HG03045 (cell line): ENCODE measurements around the gene DNMT3L.
"Not testable (repeated sequence)": the region's sequence is repeated elsewhere in the genome, so short reads cannot be mapped to it uniquely, and the experiment has no call there.

ENCODE experiments used
- ATAC-seq: cut with Tn5 transposase; IDR thresholded peaks from one replicate; pipeline ENCODE4 v1.9.1; 2021; ENCODE audit warnings: mild to moderate bottlenecking, moderate library complexity; ENCODE audit not compliant: unreplicated experiment

DNMT3L gene

DNA sequence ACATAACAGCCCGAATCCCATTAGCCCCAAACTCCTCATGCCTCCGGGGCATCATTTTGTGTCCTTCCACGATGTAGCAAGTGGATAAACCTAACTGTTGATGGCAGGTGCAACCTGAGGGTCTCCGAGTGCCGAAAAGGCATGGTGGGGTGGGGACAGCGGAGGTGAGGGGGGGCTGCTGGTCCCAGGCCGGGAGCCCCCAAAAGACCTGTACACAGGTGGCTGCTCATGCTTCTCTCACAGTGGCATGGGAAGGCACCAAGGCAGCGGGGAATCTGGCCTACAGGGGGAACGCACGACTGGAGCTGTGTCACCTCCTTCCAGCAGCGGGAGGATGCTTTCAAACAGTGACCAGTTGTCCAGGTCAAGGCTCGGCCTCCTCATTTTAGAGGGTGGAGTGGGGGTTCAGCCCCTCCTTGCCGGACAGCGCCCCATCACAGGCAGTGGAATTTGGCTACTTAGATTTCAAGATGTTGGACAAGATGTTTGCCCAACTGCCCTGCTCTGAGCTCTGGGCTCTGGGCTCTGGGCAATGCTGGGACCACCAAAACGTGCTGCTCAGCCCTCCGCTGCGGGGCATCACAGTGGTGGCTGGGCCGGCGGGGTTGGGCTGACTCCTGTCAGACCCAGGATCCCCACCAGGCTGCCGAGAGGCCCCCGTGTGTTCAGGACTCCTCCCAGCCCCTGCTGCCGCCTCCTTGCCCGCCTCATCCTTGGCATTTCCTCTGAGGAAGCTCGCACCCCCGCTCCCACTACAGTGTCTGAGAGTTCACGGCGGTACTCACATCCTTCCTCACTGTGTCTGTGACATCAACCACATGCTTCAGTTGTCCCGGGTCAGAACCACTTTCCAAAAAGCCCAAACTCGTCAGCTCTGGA lies 7.6 kb downstream of the DNMT3L start:
- ATAC-seq = no peak

DNA sequence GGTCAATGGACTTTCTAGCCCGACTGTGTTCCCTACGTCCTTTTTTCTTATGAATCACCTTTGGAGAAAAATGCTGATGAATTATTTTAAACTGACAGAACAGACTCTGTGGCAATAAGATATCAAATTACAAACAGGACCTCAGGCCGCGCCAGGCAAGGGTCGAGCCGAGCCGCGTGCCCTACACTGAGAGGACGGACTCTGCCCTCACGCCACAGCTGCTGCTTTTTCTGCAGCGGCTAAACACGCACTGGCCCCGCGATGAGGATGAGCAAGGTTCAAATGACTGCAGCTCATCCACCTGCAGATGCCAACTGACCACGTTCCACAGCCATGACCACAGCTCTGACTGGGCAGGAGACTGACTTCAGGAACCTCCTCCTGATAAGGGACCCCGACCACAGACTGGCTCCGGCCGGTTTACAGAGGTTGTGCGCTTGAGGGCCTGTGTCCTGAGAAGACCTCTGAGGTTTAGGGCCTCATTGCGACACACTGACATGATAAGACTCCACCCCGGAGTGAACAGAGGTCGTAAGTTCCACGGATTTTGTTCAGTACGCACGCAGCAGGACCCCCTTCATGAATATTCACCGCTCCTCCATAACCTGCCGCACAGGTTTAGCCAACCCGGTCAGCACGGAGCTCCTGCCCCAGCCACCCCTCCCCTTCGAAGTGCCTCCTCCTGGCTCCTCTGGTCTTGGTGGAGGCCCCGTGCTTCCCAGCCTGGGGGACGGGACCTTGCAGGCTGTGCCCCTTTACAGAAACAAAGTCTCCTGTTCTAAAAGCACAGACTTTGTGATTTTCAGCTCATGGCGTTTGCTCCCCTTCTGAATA lies 12.3 kb downstream of the DNMT3L start:
- not testable (repeated sequence) for ATAC-seq

- not testable (repeated sequence) for ATAC-seq
These were observed 13.8 kb downstream of the DNMT3L start for GRCh38 chr21:44247904-44248303.

DNA sequence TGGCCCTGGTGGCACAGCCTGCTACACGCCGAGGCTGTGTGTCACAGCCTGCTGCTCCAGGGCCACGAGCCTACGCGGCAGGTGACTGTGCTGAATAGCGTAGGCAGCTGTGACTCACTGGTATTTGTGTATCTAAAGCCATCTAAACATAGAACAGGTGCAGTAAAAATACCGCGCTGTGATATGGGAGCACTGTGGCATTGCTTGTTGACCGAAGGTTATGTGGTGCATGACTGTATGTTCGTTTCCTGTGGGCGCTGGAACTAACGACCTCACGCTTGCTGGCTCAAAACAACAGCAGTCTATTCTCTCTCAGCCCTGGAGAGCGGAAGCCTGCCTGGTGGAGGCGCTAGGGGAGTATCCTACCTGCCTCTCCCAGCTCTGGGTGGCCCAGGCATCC lies 17.7 kb downstream of the DNMT3L start:
- ATAC-seq = peak; percentile 35

GRCh38 chr21:44241281-44241680 lies 20.4 kb downstream of the DNMT3L start:
- peak; percentile 39 for ATAC-seq

DNA sequence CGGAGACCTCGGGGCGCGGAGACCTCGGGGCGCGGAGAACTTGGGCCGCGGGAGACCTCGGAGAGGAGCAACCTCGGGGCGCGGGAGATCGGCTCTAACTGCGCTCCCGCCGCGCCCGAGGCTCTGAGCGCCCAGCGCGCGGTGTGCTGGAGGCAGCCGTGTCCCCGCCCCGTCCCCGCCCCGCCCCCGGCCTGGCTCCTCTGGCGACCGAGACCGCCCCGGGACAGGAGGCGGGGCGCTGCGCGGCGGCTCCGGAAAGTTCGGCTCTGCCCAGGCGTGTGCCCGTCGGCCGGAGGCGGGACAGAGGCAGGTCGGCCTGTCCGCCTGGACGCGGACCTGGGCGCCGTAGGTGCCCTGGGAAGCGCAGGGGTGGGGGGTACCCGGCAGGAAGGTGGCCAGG lies 20.9 kb downstream of the DNMT3L start, which contains the start of gene ICOSLG:
ICOSLG (minus strand) TSS at position 102 of the 400 bp plus-strand sequence. CDS start 126 bp downstream, outside the sequence.
- peak; percentile 54 for ATAC-seq

DNA sequence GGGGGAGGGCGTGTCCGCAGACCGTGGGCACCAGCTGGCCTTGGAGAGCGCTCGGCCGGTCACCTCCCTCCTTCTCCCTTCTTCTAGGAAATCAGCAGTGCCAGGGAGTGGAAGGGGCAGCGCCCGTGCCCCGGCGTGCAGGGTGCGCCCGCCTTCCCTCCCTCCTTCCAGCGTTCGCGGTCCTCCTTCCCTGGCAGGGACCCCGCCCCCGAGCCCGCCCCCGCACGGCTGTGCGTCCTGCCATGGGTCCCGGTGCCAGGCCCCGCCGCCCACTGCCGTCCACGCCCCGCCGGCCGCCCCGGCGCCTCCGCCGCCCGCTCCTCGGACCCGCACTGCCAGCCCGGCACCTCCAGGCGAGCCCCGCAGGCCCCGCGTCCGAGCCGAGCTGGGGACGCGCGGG lies 21.3 kb downstream of the DNMT3L start:
- peak; percentile 14 for ATAC-seq

DNA sequence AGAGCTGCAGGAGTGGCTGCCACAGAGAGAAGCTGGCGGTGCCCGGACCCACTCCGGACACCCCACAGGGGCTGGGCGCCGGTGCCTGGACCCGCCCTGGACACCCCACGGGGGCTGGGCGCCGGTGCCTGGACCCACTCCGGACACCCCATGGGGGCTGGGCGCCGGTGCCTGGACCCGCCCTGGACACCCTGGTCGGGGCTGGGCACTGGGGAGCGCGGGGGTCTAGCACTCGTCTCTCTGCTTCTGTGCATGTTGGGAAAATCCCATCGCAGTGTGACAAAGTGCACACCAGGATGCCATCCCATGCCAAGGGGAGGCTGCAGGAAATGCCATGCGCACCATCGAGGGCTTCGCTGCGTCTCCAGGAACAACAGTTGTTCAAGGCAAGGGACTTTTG lies 32.1 kb downstream of the DNMT3L start:
- ATAC-seq = not testable (repeated sequence)

DNA sequence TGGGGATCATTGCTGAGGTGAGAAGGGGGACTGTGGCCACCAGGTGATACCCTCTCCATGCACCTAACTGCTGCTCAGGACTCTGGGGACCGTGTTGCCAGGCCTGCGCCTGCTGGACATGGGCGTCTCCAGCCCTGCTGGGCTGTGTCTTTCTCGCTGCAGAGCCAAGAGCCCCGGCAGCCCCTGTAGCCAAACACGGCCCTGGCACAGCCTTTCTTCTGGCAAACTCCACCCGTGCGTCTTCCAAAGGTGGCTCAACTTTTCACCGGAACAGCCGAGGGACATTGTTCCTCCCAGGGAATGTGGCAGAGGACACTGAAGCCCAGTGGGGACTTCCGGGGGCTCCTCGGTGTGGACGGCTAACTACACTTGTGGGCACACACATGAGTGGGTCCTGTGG lies 33.6 kb downstream of the DNMT3L start:
- not testable (repeated sequence) for ATAC-seq

DNA sequence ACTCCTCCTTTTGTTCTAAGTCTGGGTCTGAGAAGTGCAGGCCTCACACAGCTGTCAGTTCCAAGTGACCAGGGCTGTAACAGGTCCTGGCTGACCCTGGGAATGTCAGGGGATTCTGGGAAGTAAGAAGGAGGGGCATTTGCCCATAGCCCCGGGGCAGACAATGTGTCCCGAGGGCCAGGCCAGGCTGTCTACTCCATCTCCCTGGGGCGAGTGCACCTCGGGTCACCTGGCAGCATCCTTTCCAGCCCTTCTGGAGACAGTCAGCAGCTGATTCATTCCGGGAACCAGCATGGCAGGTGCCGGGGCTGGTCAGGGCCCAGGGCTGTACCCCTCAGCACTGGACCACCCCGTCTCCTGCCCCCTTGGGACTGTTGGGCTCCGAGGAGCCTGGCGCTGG lies 34.1 kb downstream of the DNMT3L start:
- not testable (repeated sequence) for ATAC-seq

DNA sequence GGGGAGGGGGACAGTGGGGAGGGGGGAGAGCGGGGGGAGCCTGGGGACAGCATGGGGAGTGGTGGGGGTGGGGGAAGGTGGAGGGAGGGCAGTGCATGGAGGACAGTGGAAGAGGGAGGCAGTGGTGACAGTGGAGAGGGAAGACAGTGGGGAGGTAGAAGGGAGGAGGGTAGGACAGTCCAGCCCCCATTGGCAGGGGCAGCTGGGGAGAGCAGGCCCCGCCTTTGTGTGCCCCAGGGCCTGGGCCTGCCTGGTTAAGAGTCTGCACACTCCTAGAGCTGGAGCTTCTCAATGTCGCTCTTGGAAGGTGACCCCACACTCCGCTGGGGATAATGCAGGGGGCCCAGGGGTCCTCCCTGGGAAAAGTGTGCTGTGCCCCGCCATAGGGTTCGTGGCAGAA lies 36.1 kb downstream of the DNMT3L start:
- ATAC-seq = not testable (repeated sequence)

DNA sequence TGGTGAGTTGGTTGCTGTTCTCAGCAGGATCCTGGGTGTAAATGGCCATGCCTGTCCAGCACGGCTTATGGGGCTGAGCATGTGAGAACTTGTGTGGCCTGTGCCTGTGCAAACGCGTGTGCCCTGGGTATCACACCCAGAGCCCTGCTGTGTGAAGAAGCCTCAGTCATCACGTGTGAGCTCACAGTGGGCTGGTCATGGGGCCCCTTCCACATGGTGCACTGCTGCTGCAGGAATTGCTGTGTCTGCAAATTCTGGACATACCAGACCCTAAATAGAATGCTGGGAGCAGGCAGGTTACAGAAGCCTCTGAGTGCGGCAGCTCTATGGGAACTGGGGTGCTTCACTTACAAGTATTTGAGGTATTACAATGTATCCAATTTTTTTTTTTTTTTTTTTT lies 38.4 kb downstream of the DNMT3L start:
- ATAC-seq = not testable (repeated sequence)

GRCh38 chr21:44220674-44221073 lies 41.0 kb downstream of the DNMT3L start:
- ATAC-seq = not testable (repeated sequence)

DNA sequence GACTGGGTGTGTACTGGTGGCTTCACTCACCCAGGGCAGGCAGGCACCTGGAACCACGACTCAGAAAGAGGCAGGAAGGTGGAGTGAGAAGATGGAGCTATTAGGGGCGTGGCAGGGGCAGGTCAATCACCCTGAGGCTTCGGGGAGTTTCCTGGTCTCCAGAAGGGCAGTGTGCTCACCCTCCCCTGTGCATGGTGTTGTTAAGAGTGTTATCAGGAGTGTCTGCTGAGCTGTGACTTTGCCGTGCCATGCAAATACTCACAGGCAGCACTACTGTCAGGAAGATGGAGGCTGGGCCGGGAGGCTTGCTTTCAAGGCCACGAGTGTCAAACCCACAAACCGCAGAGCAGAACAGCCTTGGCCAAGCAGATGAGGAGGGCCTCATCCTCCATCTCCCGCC lies 43.2 kb downstream of the DNMT3L start:
- ATAC-seq = not testable (repeated sequence)

- ATAC-seq = not testable (repeated sequence)
These were observed 49.7 kb downstream of the DNMT3L start for GRCh38 chr21:44211978-44212377.

DNA sequence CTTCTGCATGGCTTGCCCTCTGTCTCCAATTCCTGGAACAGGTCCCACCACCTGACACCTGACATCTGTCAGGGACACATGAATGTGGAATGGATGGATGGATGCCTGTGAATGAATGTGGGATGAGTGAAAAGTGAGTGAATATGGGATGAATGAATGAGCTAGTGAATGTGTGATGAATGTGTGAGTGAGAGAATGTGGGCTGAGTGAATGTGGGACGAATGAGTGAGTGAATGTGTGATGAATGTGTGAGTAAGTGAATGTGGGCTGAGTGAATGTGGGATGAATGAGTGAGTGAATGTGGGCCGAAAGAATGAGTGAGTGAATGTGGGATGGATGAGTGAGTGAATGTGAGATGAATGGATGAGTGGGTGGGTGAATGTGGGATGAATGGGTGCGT lies 50.1 kb downstream of the DNMT3L start:
- not testable (repeated sequence) for ATAC-seq

- ATAC-seq = not testable (repeated sequence)
These were observed 53.6 kb downstream of the DNMT3L start for GRCh38 chr21:44207860-44208646.

DNA sequence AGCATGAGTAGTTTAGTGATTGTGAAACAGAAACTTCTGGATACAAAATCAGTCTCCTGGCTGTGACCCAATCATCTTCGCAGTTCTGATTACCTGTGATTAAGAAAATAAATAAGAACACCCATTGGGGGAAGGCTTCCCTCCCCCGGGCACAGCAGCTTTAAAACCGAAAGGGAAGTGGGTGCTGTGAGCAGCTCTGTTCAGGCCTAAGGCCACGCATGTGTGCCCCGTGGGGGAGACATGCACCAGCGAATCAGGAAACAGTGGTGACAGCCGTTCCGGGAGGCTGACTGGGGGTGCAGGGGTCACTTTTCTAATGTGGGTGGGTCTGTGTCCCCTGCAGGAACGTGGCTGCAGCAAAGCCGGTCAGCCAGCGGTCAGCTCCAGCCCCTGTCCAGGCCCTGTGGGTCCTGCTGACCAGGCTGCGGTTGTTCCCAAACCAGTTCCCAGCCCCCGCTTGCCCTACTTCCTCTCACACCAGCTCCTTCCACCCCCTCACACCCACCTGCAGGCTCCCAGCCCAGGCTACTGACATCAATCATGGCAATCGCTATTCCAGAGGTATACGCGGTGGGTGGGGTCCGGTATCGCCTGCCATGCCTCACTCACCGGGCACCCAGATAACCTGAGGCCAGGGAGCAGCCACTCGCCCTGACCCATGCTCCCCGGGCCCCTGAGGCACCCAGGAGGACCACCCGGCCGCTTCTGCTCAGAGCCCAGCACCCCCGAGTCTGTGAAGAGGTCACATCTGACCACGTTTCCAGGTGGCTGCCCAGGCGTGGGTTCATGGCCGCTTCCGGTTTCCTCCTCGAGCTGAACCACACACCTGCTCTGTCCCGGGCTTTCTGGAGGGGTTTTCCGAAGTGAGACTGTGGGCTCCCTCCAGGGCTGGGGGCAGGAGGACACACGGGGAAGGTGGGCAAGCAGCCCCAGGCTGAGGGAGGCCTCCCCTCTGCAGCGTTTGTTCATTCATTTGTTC lies 54.7 kb downstream of the DNMT3L start:
- peak; percentile 53 for ATAC-seq

- not testable (repeated sequence) for ATAC-seq
These were observed 55.5 kb downstream of the DNMT3L start for GRCh38 chr21:44206187-44206586.
